Putamen (tissue), 1 donor: Measurements from ENCODE around the gene AFG1L.
A peak's percentile ranks its signal among the peaks of the same experiment; 100 is the strongest.

Experiments used
- DNase-seq: peaks from one replicate; pipeline ENCODE4 v3.0.0-alpha.2; 2016; ENCODE audit warnings: low spot score

AFG1L gene

DNA sequence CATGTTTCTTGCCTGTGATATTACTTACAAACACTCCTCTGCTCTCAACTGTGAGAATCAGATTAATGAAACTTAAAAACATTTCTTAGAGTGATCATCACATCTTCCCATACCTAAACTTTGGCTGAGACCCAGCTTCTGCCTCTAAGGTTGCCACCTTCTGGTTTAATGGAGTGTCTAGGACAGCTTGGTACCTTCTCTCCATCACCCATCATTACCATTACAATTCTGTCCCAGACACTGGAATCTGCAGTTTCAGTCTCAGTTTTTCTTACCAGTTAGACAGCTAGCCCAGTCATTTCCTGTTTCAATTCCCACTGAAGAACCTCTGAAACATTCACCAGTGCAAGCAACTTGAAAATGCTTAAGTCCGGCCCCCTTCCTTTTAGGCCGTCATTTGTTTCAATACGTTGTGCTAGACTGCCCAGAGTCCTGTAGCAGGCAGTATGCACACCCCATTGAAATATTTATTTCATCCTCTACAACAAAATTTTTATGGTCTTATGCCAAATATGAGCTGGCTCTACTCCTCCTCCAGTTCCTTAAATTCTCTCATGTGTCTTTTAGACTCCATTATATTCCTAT is 158.8 kb downstream of the AFG1L start:
- DNase-seq, result no peak

DNA sequence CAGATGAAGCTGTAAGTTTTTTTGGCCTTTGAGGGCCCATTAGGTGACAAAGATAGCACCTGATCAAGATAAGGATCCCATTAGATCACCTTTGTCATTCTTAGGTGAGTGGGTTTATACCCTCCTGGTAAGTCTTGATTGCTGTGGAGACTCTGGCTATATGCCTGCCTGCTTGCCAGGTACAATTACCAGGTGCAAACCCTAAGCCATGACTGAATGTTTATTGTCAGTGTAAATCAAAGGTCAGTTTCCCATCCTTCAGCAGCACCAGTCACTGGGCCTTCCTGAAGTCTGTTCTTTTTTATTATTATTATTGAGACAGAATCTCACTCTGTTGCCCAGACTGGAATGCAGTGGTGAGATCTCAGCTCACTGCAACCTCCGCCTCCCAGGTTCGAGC is 159.5 kb downstream of the AFG1L start:
- no peak for DNase-seq

- DNase-seq, result no peak
These were observed 160.8 kb downstream of the AFG1L start for GRCh38 chr6:108455688-108456087.

DNA sequence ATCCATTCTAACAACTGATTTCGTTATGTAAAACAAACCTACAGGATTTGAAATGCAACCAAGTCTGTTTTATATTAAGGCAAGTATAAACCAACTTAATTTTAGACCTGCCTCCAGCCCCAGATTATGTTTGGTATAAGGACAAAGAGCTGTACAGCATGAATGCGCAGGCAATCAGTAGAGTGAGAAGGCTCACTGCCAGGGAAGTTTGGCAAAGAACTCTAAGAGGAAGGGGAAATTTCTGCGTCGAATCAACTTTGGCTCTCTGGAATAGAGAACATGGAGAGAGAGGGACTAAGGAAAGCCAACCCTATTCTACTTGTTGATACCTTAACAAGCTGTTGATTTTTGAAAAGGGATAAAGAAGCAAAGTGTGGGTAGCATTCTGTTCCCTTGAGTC is 168.9 kb downstream of the AFG1L start:
- no peak for DNase-seq

DNA sequence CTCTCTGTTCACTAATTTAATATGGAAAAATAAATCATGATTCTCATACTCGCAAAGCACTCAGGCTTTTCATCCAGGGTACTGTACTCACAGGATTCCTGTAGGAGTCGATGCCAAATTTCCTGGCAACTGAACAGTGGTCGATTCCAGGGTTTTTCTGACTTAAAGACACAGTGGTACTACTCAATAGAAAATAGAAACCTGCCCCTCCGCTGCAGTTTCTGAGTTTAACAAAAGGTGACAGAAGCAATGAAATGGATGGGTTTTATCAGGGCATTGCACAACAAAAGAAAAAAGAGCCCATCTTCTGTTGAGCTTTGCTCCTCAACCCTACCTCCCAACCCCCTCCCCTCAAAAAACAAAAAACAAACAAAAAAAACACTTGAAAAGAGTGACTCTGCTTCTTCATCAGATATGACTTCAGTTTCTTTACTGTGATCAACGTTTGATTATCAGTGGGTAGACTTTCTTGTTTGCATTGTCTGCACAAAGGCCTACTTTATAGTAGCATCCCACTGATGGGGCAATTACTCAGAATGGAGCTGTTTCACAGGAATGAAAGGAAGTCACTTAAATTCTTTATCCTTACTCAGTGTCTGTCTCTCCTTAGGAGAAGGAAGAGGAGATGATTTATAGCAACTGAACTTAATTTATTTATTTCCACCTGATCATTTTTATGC is 169.7 kb downstream of the AFG1L start:
- no peak for DNase-seq

DNA sequence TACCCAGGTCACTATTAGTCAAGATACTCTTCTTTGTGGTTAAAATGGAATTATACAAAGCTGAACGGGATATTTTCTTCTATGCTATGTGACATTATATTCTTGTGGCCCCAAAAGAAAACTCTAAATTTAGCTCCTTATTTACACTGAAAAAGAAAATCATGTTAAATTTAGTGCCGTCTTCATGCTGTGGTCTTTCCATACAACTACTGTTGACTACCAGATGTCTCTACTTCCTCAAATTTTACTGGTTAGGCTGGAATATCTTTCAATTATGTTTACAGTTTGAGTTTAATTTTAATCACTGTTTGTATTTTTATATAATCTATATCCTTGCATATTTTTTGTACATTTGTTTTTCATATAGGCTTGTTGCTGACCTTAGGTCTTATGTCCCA is 170.2 kb downstream of the AFG1L start:
- no peak for DNase-seq

GRCh38 chr6:108468346-108468745 is 173.5 kb downstream of the AFG1L start:
- no peak for DNase-seq

DNA sequence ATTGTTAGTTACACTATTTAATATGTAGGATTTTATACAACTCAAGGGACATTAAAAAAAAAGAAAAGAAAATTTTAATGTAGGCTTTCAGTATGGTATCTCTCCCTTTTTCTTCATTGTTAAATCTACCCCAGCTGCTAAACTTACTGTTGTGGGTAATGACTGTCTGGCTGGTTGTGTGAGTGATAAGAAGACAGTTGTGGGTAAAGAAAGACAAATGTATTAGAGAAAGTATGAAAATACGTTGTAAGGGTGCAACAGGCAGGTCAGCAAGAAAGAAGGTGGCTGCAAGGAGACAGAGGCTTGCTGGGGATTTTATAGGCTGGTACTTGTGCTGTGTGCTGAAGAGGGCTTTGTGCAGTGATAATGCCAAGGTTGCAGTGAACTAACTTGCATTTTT is 174.5 kb downstream of the AFG1L start:
- DNase-seq, result no peak

DNA sequence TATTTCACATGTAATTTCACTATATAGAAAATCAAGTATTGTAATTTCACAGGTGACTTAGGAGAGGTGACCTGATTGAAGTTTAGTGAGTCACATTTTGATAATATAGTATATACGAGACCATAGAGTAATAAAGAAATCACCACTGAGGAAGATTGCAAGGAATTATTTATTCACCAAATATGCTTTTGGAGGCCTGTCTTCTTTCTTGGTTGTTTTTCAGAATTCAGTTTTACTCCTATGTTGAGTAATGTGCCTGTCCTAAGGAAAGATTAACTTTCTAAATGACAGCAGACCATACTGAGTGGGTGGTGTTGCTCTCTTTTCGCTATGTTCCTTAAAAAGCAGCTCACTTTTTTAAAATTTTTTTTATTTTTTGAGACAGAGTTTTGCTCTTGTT is 178.3 kb downstream of the AFG1L start:
- no peak for DNase-seq

DNA sequence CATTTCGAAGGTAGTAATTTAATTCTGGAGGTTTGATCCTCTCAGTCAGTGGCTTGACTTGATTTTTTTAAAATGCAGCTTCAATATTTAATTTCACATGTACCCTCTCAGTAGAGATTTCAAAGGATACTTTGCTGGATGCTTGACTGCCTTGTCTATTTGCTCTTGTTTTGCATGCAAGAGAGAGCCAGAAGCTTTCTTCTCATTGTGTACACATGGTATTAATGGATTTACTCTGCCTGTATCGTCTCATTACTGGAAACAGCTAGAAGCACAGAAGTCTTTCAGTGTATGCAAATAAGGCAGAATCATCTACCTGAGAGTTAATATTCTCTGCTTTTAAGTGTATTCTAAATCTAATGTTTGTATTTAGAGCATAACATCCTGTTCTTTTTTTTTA is 181.5 kb downstream of the AFG1L start:
- no peak for DNase-seq

- peak; percentile 44 for DNase-seq
These were observed 182.1 kb downstream of the AFG1L start for GRCh38 chr6:108476847-108477430.

GRCh38 chr6:108482559-108482958 is 187.7 kb downstream of the AFG1L start:
- no peak for DNase-seq

GRCh38 chr6:108484016-108484415 is 189.2 kb downstream of the AFG1L start:
- DNase-seq, result no peak

GRCh38 chr6:108489699-108490098 is 194.8 kb downstream of the AFG1L start:
- DNase-seq, result no peak

DNA sequence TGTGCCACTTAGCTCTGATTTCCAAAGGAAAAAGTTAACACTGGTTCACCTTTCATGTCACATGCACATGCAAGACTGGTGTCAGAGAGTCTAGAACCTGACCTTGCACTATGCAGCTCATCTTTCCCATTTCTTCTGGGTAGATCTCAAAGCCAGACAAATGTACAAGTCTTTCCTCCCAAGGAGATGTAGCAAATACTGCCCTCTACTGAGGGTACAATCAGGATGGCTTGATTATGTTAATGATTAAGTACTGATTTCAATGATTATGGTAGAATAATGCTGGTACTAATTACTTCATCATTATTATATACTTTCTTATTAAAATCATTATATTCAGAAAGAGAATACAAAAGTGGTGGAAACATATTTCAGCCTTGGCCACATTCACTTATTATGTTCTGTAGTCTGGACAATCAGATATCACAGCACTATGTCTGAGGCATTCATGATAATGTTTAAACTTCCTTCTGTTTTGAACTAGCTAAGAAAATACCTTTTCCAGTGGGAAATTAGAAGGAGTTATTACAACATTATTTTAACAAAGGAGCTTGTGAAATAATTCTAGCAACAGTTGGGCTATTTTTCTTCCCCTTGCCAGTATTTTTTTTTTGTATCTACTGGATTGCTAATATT is 197.4 kb downstream of the AFG1L start:
- peak; percentile 41 for DNase-seq

DNA sequence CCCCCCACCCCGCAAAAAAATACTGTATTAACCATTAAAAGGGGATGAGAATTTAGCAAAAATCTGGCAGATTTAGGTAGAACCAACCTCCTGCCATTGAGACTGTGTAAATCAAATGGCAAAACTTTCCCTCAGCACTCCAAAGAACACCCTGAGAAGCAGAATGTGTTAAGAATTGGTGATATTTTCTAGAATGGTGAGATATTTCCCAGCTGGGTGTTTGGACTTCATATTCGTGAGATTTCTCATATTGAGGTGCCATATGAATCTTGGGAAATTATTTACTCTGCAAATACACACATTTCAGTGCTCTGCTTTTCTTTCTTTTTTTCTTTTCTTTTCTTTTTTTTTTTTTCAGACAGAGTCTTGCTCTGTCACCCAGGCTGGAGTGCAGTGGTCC is 199.6 kb downstream of the AFG1L start:
- DNase-seq, result no peak

DNA sequence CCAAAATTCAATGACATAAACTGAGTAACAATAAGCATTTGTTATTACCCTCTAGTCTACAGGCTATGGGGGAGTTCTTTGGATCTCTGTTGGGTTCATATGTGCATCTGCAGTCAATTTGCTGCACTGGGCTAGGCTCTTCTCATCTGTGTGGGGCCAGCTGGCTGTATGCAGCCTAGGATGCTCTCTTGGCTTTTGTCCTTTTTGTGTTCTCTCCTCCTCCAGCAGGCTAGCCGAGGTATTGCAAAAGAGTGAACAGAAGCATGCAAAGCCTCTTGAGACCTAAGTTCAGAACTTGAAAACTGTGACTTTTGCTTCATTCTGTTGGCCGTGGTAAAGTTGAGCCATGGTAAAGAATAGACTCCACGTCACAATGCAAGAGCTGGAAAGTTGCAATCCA is 203.0 kb downstream of the AFG1L start:
- DNase-seq, result no peak

DNA sequence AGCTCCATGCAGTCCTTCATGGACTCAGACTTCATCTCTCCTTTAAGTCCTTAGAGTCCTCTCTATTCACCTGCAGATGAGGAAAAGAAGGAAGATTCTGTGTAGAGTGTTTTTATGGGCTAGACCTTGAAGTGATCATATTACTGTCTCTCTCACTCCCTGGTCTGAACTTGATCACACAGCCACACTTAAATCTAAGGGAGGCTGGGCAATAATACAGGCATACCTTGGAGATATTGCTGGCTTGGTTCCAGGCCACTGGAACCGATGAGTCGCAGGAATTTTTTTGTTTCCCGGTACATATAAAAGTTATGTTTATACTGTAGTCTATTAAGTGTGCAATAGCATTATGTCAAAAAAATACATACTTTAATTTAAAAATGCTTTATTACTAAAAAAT is 206.7 kb downstream of the AFG1L start:
- no peak for DNase-seq

GRCh38 chr6:108502832-108503231 is 208.0 kb downstream of the AFG1L start:
- no peak for DNase-seq

DNA sequence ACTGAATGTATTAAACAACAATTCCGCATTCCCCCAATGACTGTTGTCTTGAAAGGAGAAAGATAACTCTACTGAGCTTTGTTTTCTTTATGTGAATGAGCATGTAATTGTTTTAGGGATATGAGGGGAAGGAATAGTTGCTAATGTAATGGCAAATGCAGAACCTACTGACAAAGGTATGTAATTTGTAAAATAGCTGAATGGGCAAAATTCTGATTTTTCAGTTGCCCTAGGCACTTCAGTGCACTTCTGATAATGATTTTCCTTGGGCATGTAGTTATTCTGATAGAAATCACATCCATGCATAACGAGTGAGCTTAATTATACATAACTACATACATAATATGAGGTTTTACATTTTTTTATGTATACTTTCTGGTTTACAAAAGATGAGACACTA is 212.5 kb downstream of the AFG1L start:
- no peak for DNase-seq

- DNase-seq, result no peak
These were observed 215.8 kb downstream of the AFG1L start for GRCh38 chr6:108510461-108511319.
